Stimulated activated CD8-positive, alpha-beta memory T cell treated with anti-CD3 and anti-CD28 coated beads, Interleukin-15, amount 100 ng/mL, for 4 hours (primary cell): ENCODE measurements around the gene TM9SF2.

Source experiments
- DNase-seq, 2 donors: peaks; one replicate each; pipeline ENCODE4 v3.0.0-alpha.2; 2020; ENCODE audit warnings: low read depth in 2 of 2

Gene TM9SF2

DNA sequence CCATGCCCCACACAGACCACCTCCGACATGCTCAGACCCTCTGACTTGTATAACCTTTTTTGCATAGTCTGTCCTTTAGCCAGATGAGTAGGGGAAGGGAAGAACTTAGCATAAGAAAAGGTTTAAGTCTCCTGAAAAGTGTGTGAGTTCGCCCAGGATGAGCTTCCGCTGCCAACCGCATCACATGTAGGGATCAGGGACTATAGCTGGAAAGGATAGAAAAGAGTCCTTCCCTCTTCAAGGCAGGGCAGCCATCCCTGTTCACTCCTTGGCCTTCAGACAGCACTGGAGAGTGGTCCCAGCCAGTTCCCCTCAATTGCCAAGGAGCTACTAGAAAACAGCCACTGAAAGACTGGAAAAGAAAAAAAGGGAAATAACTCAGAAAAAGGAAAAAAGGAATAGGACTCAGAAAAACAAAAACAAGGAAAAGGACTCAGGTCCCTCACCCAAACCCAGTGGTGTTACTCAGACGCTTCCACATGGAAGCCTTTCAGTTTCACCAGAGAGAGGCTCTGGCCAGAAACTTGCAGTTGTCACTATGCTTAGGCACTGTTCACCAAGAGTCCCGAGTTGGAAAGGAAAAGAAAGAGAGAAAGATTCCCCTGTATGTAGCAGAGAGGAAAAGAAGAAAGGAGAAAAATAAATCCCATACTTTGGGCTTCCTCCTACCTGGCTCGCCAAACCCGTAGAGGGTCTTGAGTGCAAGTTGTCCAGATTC lies 5.6 kb upstream of the TM9SF2 start:
- DNase-seq = no peak

DNA sequence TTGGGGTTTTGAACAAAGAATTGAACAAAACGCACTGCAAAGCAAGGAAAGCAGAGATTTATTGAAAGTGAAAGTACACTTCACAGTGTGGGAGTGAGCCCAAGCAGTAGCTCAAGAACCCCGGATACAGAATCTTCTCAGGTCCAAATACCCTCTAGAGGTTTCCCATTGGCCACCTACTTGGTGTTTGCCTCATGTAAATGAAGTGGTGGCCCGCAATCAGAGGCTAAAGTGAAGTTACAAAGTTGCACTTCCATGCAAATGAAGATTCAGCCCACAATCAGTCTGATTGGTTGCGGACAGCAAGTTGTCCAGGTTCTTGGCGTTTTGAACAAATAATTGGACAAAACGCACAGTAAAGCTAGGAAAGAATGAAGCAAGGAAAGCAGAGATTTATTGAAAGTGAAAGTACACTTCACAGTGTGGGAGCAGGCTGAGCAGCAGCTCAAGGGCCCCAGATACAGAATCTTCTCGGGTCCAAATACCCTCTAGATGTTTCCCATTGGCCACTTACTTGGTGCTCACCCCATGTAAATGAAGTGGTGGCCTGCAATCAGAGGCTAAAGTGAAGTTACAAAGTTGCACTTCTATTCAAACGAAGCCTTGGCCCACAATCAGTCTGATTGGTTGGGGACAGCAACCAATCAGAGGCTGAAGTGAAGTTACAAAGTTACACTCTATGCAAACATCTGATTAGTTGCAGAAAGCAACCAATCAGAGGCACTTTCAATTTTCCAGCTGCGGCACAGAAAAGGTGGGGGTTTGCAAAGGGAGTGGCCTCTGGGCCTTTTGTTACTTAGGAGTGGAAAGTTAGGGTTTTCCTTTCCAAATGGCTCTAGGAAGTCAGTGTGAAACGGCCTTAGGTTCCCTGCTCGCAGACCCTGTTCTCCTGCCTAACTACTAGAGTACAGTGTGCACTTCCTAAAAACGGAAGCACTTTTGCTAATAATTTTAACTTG lies 4.8 kb upstream of the TM9SF2 start:
- peak in 1 of 2 donors; percentile 58 for DNase-seq

DNA sequence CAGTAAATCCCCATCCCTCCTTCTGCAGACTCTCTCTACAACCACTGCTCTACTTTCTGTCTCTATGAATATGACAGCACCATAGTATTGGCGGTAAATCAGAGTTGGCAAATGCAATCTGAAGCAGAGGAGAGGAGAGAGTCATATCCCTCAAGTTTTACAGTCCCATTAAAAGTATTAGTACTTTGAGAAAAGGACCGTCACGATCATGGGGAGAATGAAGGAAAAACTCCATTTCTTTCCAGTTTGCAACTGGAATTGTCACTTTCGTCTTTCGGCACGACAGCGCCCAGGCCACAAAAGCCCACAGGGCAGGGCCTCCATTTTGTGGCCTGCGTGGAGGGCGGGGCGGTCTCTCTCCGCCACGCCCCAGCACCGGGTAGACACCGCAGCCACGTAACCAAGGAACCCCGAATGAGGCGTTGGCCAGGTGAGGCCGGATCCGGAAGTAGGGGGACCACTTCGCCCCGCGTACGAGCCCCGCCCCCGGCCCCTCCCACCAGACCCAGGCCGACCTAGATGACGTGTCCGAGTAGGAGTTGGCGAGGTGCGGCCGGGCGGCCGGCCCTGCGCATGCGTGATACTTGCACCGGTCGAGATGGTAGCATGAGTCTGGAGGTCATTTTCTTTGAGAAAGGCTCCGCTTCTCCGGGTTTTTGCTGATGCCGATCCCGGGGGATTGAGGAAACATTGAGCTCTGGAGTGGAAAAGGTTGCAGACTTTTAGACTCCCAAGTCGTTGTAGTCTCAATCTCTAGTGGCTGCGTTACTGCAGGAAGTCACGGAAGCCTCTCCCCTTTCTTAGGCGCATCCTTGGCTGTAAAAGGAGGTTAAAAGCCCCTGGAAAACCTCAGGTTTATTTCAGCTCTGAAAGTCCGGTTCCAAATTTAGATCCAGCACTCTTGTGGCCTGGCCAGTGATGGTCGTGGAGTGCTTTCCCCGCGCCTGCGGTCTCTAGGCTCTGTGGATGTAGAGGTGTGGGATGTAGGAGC lies 2.8 kb upstream of the TM9SF2 start:
- DNase-seq = peak; percentile 91 to 92

DNA sequence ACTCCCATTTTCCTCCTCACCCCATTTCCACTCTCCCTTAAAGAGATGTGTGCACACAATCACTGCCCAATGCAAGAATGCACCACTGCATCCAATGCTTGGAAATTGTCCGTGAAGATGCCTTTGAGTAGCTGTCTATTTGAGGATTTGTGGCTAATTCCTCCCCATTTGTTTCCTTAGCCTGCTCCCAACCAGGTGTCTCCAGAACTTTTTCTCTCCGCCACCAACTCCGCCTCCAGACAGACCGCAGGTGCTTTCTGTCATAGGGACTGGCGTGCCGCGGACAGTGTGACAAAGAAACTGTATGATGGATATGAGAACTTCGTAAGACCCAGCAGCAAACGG lies 461 bp upstream of the TM9SF2 start:
- DNase-seq = no peak

DNA sequence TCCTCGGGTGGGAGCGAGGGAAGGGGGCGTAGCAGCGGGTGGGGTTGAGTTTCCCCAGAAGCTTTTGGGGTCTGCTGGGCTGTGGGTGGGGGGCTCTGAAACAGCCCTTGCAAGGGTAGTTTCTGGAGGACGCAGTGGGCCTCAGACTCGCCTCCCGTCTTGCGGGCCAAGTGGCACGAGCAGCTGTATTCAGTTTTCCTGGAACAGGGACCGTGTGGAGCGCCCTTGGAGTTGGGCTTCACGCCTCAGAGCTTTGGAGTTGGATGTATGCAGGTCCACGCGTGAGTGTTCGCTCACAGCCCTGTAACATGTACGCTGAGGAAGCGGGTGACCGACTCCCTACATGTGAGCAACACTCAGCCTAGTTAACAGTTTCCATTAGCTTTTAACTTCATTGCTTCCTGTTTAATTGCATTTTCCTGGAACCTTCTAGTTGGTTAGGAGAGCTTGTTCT lies 603 bp downstream of the TM9SF2 start:
- DNase-seq = no peak

DNA sequence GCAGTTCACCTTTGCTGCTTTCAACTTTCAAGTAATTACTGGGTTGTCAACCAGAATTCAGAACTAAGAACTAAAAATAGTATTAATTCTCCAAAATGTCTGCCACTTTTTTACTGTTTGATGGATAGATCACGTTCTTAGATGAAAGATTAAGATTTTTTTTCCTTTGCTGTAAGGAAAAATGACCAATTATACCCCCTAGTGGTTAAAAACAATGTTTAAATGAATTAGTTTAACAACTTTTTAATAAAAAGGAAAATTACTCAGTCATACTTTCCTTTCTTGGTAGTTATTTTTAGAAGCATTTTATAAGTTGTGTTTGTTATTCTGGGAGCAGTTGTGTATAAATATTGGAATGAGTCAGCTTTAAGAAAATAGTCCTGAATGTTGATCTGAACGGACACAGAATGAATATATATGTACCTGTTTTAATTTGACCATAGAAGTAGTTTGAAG lies 4.6 kb downstream of the TM9SF2 start:
- no peak for DNase-seq

DNA sequence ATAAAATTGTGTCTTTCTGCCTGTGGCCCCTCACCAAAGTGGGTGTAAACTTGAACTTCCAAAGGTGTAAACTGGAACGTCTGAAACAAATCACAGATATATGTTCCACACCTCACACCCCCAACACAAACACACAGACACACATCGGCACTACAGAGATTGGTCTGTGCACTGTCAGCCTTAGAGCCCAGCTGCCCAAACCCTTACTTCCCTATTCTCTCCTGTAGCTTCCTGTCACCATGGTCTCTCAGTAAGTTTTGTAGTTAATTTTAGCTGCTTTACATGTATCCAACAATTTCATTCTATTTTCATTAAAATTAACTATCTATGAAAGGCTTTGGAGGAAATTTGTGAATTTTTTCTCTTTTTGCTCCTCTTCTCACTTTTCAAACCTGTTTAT lies 5.4 kb downstream of the TM9SF2 start:
- DNase-seq = no peak

DNA sequence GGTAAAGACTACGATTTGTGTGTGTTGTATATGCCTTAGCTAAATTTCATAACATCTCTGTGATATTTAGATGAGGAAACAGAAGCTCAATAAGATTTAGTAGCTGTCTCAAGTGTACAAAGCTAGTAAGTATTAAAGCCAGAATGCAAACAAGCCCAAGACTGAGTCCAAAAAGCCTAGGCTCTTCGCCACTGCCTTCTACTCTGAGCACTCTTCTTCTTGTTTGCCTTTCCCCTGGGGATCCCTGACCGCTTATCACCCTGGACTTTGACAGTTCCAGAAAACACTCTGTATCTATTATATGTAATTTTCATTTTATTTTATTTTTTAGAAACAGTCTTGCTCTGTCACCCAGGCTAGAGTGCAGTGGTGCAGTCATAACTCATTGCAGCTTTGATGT lies 5.8 kb downstream of the TM9SF2 start:
- DNase-seq = no peak

DNA sequence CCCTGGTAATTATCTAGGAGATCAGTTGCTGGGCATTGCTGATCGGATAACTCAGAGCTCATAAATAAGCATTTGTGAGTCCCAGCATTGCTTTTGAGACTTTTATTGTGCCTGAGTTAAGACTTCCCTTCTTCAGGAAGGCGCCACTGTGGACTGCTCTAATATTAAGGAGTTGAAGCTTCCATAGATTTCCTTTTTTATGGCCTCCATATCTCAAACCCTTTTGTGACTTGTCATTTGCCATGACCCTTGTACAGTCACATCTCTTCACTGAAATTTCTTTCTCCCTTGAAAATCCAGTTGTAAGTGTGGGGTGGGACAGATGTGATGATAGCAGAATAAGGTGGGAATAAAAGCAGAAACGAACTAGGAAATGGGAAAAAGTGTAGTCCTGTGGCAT lies 6.3 kb downstream of the TM9SF2 start:
- DNase-seq = no peak

DNA sequence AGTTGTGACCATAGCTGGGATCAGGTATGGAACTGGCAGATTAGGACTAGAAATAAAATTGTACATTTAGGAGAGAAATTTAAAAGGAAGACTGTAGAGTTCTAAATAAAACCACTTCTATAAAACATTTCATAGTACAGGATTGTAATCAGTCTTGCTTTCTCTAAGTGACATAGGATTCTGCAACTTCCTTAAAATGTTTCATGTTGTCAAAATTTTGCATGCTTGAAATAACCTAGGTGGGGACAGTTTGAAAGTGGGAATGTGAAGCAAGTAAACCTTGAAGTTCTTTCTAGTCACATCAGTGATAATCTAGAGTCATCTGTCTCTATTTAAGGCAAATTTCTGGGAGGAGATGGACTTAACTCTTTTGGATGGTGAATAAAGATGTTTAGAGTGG lies 6.7 kb downstream of the TM9SF2 start:
- no peak for DNase-seq

DNA sequence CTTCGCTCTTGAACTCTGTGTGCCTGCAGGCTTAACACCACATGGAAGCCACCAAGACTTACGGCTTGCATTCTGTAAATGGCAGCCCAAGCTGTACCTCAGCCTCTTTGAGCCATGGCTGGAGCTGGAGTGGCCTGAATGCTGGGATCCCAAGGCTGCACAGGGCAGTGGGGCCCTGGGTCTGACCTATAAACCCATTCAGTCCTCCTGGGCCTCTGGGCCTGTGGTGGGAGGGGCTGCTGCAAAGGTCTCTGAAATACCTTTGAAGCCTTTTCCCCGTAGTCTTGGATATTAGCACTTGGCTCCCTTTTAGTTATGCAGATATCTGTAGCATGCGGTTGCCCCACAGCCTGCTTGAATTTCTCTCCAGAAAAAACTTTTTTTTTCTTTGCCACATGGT lies 8.2 kb downstream of the TM9SF2 start:
- DNase-seq = no peak

DNA sequence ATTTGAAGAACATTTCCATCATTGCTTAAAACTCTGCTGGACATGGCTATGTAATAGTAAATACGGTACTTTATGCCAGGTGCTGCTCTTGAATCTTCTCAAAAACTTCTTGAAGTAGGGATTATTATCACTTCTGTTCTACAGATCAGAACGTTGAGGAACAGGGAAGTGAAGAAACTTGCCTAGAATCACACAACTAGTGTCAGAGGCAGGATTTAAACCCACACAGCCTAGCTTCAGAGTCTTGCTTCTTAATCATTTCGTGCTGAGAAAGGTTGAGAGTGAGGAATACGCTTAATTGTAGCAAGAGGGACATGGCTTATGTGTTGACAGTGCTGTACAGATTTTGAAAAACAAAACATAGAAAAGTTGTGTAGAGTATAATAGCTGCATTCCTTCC lies 13.5 kb downstream of the TM9SF2 start:
- no peak for DNase-seq

DNA sequence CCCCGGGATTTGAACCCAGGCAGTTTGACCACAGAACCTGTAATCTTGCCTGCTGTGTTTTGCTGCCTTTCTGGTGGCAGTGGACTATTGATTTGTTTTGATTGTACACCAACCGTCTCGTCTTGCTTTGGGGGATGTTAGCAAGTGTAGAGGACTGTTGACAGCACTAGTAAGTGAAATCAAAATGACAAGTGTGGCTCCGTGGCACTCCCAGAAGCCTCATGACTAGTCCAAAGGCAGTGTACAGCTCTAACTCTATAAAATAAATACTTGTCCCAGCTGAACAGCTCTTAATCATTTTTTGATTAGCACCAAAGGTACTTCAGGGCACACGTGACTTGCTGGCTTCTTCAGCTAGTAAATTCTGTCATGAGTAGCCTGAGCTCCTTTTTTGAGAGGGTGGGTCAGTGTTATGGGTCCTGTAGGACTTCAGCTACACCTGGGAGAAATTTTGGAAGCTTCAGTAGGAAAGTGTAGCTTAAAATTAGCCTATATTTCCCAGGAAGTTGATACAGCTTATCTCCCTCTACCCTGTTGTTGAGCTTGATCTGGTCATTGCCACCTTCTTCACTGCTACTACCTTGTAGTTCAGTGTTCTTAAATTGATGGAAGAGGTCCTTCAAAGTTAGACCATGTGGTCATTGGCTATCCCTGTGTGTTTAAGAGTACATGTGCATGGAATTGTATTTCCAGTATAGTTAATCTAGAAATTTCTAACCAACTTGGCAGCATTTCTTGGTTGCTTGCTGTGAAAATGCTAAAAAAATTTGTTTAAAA lies 15.1 kb downstream of the TM9SF2 start:
- no peak for DNase-seq

DNA sequence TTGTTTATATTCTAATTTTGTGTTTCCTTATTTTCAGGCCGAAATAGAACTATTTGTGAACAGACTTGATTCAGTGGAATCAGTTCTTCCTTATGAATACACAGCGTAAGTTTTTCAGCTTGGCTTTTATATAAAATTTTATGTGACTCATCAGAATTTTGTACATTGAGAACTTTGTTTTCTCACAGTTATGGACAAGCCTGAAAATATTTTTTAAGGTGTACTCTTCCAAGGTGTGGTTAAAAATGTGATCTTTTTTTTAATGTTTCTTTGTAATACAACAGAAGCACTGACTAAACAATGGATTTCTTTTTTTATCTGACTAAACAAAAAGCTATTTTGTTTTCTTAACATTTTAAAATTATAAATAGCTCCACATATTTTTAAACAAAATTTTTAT lies 16.3 kb downstream of the TM9SF2 start:
- DNase-seq = no peak

DNA sequence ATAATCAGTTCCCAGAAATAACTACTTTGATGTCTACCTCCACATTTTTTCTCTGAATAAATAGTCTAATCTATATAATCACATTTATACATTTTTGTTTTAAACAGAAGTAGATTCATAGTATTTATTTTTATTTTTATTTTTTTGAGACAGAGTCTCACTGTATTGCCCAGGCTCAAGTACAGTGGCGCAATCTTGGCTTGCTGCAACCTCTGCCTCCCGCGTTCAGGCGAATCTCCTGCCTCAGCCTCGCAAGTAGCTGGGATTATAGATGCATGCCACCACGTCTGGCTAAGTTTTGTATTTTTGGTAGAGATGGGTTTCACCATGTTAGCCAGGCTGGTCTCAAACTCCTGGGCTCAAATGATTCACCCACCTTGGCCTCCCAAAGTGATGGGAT lies 16.7 kb downstream of the TM9SF2 start:
- no peak for DNase-seq

DNA sequence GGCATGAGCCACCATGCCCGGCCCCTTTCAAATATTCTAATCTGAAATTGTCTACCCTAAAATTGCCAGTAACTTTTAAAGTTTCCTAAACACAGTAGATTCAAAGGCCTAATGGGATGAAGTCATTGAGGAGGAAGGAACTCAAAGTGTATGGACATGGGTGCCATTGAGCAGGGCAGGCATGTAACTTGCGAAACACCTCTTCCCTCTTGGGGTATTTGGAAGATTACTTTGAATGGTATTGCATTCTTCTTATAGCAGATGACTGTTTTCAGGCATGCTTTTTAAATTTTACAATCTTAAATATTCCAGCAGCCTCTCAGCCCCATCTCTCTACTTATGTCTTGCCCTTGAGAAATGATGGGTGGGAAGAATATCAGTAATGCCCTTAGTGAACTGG lies 21.0 kb downstream of the TM9SF2 start:
- DNase-seq = no peak

DNA sequence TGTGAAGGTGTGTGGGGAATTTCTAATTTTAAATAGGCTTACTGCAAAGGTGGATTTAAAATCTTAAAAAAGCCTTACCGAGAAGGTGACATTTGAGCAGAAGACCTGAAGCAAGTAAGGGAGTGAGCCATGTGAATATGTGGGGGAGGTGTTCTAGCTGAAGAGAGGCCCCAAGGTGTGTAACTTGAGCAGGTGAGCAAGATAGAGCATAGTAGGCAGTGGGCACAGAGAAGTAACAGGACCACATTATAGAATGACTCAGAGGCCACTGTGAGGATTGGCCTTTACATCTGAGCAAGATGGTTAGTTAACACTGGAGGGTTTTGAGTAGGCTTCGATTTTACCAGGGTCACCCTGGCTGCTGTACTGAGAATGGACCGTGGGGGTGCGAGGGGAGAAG lies 22.6 kb downstream of the TM9SF2 start:
- DNase-seq = no peak

DNA sequence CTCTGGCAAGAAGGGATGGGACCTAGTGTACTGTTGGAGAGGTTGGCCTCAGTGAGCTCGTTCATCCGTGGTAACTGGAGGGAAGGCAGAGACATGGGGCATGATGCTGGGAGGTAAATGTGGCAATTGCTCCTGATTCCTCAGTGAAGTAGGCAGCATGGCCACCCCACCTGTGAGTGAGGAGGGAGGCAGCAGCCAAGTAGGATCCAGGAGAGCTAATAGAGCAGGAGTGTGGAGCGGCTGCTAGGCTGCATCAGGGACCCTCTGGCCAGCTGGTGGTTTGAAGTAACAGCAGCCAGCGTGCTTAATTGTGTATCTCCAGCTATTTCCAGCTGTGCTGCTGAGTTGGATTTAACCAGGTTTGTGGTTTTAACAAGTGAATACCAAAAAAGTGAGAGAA lies 24.7 kb downstream of the TM9SF2 start:
- DNase-seq = no peak

DNA sequence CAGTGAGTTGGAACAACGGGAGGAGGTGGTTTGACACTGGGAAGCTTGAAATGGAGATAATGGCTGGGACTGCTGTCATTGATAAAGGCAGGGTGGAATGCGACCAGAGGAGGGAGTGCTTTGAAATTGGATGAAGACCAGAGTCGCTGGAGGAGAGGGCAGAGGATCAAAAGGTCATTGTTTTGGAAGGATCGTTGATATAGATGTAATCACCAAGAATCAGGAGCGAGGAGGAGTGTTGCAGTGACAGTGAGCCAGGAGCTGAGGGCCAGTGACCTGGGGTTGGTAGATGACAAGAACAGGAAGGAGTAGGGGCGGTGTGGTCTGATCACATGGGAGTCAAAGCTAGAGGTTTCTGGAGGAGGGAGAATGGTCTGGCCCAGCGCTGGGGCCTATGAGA lies 25.3 kb downstream of the TM9SF2 start:
- no peak for DNase-seq

DNA sequence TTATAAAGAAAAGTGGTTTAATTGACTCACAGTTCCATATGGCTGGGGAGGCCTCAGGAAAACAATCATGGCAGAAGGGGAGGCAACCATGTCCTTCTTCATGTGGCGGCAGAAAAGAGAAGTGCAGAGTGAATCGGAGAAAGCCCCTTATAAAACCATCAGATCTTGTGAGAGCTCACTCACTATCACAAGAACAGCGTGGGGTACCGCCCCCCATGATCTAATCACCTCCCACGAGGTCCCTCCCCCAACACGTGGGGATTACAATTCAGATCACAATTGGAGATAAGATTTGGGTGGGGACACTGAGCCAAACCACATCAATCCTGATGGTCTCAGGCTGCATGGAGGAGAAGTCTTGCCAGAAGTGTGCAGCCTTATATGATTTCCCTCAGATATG lies 26.0 kb downstream of the TM9SF2 start:
- no peak for DNase-seq

DNA sequence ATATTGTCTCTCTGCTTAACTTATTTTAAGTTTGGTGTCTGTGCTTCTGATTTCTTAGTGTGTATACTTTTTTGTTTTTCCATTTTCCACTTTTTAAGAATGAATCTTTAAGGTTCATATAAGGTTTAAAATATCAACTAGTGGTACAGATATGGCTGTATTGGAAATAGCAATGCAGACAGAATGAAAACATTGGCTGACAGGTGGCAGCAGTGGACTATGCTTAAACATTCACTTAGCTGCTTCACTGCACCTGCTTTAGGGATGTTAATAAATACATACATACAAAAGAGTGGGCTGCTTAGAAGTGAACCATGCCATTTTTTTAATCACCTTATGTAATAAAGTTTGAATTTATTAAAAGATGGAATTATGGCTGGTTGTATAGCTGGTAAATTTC lies 27.3 kb downstream of the TM9SF2 start:
- no peak for DNase-seq
